K562 (cell line): ENCODE data around the gene PLXDC2. TPM values are rescaled to one million over a fixed set of nuclear protein-coding genes. Genes with fewer than 3 reads are reported as not detected.

ENCODE experiments used
- polyA plus RNA-seq, 8 experiments: library from polyadenylated mRNA; depleted of rRNA in 4 of 8; stranded (reverse) in 5 of 8; unstranded in 3 of 8; fragments of >200 nt; fragmentation: Nextera tagmentation in 2 of 8; fragmentation: Illumina TruSeq in 1 of 8; extraction: Ambion mirVana in 2 of 8; extraction: Trizol in 1 of 8; gene quantifications; 2 replicates each; pipeline versions ENCODE4 v1.2.1 to v1.2.3, GENCODE V29; 2011 to 2014; ENCODE audit warnings: inconsistent platforms in 1 of 8, missing spikeins in 1 of 8
- total RNA-seq, 7 experiments: library from RNA; depleted of rRNA in 6 of 7; stranded (reverse); fragments of >200 nt in 6 of 7; fragmentation: Illumina TruSeq in 2 of 7; extraction: Trizol in 2 of 7; gene quantifications; 2 replicates each; pipeline versions ENCODE4 v1.2.1 to v1.2.3, GENCODE V29; 2011 to 2021; ENCODE audit warnings: low replicate concordance in 1 of 7
- TF ChIP-seq, protein P1 (sequence below), 2 experiments: fragments of 450-650 bp; formaldehyde crosslinking in 1 of 2; IDR thresholded peaks; 2 replicates each; pipeline versions ENCODE4 v1.4.0 to v1.6.1; 2014 to 2020; ENCODE audit warnings: mild to moderate bottlenecking in 2 of 2, borderline replicate concordance in 1 of 2, low read depth in 1 of 2
- TF ChIP-seq, protein P2 (sequence below): sonication (generic); formaldehyde crosslinking; IDR thresholded peaks from 2 replicates; pipeline ENCODE4 v1.8.1; 2023; ENCODE audit warnings: mild to moderate bottlenecking, missing genetic modification reagents, moderate library complexity

The PLXDC2 gene
- total and polyA plus RNA-seq, 9 of the 15 experiments (the other 6 are each of a cell fraction or from before 2014, with no cell fraction given): 0.01 to 0.33 (median 0.10) TPM; not detected in 3

DNA sequence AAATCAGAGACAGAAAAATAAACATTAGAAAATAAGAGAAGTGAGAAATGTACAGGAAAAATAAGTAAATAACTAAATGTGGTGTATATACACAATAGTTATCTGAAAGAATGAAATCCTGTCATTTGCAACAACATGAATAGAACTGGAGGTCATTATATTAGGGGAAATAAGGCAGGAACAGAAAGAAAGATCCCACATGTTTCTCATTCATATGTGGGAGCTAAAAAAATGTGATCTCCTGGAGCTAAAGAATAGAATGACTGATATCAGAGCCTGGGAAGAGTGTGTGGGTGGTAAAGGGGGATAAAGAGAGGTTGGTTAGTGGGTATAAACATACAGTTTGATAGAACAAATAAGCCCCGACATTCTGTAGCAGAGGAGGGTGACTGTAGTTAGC lies 27.3 kb downstream of the PLXDC2 start (continued):
- TF ChIP-seq, protein P1, sequence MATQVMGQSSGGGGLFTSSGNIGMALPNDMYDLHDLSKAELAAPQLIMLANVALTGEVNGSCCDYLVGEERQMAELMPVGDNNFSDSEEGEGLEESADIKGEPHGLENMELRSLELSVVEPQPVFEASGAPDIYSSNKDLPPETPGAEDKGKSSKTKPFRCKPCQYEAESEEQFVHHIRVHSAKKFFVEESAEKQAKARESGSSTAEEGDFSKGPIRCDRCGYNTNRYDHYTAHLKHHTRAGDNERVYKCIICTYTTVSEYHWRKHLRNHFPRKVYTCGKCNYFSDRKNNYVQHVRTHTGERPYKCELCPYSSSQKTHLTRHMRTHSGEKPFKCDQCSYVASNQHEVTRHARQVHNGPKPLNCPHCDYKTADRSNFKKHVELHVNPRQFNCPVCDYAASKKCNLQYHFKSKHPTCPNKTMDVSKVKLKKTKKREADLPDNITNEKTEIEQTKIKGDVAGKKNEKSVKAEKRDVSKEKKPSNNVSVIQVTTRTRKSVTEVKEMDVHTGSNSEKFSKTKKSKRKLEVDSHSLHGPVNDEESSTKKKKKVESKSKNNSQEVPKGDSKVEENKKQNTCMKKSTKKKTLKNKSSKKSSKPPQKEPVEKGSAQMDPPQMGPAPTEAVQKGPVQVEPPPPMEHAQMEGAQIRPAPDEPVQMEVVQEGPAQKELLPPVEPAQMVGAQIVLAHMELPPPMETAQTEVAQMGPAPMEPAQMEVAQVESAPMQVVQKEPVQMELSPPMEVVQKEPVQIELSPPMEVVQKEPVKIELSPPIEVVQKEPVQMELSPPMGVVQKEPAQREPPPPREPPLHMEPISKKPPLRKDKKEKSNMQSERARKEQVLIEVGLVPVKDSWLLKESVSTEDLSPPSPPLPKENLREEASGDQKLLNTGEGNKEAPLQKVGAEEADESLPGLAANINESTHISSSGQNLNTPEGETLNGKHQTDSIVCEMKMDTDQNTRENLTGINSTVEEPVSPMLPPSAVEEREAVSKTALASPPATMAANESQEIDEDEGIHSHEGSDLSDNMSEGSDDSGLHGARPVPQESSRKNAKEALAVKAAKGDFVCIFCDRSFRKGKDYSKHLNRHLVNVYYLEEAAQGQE (IDR thresholded peaks at IDR 0.05; ENCODE audit: borderline replicate concordance): no peak
- TF ChIP-seq, protein P1 (CRISPR knock-in tag; IDR thresholded peaks at IDR 0.05; ENCODE audit: low read depth): no peak
- TF ChIP-seq, protein P2, sequence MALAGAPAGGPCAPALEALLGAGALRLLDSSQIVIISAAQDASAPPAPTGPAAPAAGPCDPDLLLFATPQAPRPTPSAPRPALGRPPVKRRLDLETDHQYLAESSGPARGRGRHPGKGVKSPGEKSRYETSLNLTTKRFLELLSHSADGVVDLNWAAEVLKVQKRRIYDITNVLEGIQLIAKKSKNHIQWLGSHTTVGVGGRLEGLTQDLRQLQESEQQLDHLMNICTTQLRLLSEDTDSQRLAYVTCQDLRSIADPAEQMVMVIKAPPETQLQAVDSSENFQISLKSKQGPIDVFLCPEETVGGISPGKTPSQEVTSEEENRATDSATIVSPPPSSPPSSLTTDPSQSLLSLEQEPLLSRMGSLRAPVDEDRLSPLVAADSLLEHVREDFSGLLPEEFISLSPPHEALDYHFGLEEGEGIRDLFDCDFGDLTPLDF (CRISPR knock-in tag): no peak
